Activated naive CD4-positive, alpha-beta T cell (primary cell): Measurements from ENCODE around the gene CCL26.
"Not testable (repeated sequence)": the region's sequence is repeated elsewhere in the genome, so short reads cannot be mapped to it uniquely, and the experiment has no call there.

Experiments used
- DNase-seq, 4 experiments: peaks; one replicate each; lab custom pipeline; 2025; lab: John Stamatoyannopoulos, UW

The CCL26 gene

DNA sequence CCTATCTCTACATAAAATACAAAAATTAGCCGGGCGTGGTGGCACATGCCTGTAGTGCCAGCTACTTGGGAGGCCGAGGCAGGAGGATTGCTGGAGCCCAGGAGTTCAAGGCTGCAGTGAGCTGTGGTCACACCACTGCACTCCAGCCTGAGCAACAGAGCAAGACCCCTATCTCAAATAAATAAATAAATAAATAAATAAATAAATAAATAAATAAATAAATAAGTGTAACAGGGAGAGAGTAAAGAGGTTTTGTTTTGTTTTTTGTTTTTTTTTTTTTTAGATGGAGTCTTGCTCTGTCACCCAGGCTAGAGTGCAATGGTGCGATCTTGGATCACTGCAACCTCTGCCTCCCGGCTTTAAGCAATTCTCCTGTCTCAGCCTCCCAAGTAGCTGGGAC is 20.6 kb upstream of the CCL26 start:
- DNase-seq: not testable (repeated sequence)

DNA sequence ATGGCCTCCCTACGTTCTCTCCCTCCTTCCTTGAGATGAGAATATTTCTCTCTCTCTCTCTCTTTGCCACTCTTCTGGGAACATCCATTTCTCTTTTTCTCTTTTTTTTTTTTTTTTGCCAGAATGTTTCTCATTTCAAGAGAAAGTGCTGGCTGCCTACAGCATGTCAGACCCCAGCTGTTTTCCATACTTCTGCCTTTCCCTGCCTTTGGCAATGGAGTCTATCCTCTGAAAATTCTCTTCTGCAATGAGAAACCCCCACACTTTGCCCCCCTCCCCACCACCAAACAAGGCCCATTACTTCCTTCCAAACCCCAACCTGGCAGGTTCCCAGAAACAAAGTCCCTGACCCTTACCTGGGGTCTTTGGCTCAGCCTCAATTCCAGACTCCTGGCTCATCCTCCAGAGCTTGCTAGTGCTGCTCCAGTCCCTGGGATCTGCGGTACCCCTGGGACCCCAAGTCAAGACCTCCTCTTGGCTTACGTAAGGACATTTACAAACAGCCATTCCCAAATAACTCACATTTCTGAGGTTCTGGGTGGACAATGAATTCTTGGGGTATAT is 17.4 kb upstream of the CCL26 start:
- DNase-seq: no peak

DNA sequence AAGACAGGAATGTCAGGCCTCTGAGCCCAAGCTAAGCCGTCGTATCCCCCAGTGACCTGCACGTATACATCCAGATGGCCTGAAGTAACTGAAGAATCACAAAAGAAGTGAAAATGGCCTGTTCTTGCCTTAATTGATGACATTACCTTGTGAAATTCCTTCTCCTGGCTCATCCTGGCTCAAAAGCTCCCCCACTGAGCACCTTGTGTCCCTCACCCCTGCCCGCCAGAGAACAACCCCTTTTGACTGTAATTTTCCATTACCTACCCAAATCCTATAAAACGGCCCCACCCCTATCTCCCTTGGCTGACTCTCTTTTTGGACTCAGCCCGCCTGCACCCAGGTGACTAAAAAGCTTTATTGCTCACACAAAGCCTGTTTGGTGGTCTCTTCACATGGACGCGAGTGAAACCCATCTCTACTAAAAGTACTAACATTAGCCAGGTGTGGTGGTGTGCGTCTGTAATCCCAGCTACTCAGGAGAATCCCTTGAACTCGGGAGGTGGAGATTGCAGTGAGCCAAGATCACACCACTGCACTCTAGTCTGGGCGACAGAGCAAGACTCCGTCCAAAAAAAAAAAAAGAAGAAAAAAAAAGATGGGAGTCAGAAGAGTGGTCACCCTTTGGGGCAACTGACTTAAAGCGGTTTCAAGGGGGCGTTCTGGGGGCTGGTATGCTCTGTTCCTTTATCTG is 16.3 kb upstream of the CCL26 start:
- DNase-seq: not testable (repeated sequence)

DNA sequence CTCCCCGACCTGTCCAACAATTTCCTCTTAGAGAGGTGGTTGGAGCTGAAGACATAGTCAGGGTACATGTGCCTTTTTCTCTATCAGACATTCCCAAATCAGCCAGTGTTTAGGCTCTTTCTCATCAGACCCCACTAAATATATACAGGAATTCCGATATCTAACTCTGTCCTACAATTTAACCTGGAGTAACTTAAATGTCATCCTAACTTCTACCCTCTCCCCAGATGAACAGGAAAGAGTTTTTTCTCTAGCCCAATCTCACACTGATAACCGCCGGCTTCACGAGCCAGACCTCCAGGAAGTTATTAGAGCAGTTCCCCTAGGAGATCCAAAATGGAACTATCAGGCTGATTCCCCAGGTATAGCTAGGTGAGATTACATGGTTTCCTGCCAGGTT is 11.0 kb upstream of the CCL26 start:
- DNase-seq: not testable (repeated sequence)

DNA sequence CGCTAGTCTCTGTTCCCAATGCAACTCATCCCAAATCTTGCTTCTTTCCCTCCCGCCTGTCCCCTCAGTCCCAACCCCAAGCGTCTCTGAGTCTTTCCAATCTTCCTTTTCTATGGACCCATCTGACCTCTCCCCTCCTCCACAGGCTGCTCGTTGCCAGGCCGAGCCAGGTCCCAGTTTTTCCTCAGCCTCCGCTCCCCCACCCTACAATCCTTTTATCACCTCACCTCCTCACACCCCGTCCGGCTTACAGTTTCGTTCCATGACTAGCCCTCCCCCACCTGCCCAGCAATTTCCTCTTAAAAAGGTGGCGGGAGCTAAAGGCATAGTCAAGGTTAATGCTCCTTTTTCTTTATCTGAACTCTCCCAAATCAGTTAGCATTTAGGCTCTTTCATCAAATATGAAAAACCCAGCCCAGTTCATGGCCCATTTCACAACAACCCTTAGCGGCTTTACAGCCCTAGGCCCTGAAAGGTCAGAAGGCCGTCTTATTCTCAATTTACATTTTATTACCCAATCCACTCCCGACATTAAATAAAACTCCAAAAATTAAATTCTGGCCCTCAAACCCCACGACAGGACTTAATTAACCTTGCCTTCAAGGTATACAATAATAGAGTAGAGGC is 8.7 kb upstream of the CCL26 start:
- DNase-seq: not testable (repeated sequence)

DNA sequence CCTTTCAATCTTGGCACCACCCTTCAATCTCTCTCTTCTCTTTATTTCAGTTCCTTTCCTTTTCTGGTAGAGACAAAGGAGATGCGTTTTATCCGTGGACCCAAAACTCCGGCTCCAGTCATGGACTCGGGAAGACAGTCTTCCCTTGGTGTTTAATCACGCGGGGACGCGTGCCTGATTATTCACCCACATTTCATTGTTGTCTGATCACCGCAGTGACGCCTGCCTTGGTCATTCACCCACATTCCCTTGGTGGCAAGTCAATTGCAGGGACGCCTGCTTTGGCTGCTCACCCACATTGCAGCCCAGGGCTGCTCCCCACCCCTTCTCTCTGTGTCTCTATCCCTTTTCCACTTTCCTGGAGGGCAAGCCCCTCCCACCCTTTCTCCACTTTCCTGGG is 7.5 kb upstream of the CCL26 start:
- not testable (repeated sequence) for DNase-seq

DNA sequence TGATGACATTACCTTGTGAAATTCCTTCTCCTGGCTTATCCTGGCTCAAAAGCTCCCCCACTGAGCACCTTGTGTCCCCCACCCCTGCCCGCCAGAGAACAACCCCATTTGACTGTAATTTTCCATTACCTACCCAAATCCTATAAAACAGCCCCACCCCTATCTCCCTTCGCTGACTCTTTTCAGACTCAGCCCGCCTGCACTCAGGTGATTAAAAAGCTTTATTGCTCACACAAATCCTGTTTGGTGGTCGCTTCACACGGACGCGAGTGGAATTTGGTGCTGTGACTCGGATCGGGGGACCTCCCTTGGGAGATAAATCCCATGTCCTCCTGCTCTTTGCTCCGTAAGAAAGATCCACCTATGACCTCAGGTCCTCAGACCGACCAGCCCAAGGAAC is 7.0 kb upstream of the CCL26 start:
- DNase-seq: not testable (repeated sequence)

DNA sequence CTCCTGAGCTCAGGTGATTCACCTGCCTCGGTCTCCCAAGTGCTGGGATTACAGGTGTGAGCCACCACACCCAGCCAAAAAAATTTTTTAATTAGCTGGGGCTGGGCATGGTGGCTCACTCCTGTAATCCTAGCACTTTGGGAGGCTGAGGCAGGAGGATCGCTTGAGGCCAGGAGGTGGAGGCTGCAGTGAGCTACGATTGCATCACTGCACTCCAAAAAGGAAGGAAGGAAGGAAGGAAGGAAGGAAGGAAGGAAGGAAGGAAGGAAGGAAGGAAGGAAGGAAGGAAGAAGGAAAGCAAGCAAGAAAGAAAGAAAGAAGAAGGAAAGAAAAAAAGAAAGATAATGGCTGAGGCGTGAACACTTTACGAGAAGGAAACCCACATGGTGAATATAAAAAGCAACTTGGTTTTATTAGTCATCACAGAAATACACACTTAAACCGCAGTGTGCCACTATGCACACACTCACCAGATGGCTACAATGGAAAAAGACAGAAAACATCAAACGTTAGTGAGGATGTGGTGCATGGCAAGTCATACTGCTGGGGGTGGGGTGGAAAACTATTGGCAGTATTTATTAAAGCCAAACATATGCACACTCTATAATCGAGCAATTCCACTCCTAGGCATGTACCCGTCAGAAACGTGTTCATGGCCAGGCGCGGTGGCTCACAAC is 4.4 kb upstream of the CCL26 start:
- no peak for DNase-seq

DNA sequence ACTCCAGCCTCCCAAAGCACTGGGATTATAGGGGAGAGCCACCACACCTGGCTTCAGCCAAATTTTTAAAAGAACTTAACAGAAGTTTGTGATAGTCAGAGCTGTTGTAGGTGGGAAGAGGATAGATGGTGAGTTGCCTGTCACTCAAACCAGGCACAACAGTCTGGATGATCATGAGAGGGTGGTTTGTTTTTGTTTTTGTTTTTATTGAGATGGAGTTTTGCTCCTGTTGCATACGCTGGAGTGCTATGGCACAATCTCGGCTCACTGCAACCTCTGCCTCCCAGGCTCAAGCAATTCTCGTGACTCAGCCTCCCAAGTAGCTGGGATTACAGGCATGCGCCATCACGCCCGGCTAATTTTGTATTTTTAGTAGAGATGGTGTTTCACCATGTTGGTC is 1.9 kb upstream of the CCL26 start:
- not testable (repeated sequence) for DNase-seq

DNA sequence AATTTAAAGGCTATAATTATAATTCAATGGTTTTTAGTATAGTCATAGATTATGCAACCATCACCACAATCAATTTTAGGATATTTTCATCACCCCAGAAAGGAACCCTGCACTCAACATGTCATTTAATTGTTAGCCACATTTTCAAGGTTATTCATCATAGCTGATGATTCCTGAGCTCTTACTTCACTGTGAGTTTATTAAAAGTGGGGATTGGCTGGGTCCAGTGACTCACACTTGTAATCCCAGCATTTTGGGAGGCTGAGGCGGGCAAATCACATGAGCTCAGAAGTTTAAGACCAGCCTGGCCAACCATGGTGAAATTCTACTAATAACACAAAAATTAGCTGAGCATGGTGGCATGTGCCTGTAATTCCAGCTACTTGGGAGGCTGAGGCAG is 787 bp downstream of the CCL26 start:
- no peak for DNase-seq

DNA sequence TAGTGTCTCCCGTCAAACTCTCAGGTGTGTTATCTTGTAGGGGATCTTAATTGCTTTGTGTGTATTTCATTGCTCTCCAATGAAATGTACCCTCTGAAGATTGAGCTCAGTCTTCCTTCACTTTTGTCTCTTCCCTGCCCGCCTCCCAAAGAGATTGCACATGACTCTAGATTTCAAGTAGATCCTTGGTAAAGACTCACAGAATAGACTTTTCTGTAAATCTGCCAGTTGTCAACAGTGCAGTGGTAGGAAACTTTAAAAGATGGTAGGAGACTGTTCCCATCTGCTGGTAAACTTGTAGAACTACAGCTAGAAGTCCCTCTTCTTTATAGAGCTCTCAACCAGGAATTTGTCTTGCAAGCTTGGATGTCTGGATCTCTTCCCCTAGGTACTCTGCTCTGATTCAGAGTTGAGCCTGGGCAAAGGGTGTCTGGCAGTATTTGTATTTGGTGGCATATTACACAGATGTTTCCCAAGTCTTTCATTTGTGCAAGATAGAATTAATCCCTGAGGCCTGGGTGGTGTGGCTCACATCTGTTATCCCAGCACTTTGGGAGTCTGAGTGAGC is 9.6 kb downstream of the CCL26 start:
- DNase-seq: no peak

DNA sequence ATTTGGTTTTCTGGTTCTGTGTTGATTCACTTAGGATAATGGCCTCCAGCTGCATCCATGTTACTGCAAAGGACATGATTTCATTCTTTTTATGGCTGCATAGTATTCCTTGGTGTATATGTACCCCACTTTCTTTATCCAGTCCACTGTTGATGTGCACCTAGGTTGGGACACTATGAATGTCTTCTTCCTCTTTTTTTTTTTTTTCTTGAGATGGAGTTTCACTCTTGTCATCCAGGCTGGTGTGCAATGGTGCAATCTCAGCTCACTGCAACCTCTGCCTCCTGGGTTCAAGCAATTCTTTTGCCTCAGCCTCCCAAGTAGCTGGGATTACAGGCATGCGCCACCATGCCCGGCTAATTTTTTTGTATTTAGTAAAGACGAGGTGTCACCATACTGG is 10.2 kb downstream of the CCL26 start:
- not testable (repeated sequence) for DNase-seq

DNA sequence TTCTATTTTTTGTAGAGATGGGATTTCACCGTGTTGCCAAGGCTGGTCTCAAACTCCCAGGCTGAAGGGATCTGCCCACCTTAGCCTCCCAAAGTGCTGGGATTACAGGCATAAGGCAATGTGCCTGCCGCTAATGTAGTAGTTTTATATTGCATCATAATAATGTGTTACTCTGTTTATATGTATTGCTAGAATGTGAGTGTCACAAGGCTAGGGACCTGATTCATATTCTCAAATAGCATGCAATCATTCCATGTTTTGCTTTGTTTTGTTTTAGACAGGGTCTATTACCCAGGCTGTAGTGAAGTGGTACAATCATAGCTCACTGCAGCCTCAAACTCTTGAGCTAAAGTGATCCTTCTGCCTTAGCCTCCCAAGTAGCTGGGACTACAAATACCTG is 13.5 kb downstream of the CCL26 start:
- no peak for DNase-seq

DNA sequence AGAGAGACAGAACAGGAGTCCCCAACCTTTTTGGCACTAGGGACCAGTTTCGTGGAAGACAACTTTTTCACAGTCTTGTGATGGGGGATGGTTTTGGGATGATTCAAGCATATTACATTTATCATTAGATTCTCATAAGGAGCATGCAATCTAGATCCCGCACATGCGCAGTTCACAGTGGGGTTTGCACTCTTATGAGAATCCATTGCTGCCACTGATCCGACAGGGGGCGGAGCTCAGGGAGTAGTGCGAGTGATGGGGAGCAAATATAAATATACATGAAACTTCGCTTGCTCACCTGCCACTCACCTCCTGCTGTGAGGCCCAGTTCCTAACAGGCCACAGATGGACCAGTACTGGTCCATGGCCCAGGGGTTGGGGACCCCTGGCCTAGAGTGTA is 14.2 kb downstream of the CCL26 start:
- DNase-seq: no peak

DNA sequence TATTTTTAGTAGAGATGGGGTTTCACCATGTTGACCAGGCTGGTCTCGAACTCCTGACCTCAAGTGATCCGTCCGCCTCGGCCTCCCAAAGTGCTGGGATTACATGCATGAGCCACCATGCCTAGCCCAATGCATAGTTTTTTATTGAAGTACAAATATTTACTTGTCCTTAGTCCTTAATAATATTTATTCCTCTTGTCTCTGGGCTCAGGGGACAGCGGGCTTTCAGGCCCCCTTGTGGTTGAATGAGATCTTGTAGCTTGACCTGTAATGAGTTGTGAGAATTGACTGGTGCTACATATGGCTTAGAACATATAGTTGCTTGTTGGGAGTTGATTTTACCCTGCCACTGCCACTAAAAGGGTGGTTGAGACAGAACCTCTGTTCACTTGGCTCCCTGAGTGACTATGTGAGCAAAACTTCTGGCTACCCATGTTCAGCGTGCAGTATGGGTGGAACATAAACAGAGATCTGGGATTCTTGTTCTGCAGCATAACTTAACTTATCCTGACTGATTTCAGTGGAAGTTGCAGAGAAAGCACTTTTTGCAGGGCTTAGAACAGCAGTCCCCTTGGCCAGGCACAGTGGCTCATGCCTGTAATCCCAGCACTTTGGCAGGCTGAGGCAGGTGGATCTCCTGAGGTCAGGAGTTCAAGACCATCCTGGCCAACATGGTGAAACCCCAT is 14.9 kb downstream of the CCL26 start:
- DNase-seq: no peak

DNA sequence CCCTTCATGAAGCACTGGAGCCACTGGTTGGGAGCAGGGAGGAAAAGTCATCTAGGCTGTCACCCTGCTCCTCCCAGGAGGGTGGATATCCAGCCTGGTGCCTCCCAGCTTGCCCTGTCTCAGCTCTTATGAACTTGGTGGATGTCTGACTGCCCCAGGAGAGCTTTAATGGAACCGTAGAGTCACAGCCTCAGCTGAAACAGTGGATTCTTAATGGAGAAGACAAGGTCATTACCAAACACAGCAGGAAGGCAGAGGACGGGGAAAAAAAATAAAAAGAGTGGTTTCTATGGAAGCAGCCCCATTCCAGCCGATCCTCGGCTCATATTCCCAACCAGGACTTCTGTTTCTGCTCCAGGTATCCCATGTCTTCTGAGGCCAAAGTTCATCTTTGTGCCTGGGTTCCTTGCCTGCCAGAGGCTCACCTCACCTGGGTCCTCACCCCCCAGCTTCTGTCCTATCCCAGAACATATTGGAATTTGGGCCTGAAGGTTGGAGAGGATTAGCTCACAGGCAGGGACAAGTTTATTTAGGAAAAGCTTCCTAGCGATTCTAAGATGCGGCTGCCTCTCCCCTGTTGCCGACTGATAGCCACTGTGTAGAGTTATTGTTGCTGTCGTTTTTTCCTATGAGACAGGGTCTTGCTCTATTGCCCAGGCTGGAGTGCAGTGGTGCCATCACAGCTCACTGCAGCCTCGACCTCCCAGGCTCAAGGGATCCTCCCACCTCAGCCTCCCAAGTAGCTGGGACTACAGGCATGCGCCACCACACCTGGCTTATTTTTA is 15.6 kb downstream of the CCL26 start:
- DNase-seq: no peak

DNA sequence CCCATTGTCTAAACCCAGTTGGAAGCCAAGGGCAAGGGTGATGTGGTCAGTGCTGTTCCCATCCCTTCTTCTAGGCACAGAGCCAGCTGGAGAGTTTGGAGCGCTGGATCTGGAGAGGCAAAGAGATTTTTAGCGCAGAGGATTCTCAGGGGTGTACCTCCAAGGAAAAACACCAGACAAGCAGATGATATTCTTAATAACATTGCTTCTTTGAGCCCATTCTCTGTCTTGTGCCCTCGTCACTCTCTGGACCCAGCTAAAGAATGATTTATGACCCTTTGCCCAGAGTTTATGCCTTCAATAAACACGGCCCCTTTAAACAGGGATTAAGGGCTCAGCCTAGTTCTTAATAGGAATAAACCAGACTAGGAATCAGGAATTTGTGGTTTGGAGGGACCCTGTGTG is 28.6 kb downstream of the CCL26 start:
- no peak for DNase-seq

DNA sequence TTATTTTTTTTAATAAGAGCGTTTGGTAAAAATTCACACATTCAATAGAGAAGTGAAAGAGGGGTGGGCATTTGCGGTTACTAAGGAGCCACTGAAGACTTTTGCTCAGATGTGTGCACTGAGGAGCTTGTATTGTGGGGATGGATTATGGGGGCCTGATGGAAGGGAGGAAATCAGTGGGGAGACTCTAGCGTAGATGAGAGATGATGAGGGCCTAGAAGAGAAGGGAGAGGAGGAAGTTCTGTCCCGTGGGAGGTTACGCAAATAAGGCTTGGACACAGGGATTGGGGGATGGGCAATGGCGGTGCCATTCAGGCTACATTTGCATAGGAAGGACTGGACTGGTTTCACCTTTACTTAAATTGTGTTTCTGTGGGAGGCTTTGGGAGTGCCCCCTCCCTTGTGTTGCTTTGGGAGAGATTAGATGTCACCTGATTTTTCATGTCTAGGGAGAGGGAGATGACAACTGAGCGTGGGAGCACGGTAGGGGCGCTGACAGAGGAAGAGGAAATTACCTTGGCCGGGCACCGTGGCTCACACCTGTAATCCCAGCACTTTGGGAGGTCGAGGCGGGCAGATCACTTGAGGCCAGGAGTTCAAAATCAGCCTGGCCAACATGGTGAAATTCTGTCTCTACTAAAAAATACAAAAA is 31.0 kb downstream of the CCL26 start:
- no peak for DNase-seq

DNA sequence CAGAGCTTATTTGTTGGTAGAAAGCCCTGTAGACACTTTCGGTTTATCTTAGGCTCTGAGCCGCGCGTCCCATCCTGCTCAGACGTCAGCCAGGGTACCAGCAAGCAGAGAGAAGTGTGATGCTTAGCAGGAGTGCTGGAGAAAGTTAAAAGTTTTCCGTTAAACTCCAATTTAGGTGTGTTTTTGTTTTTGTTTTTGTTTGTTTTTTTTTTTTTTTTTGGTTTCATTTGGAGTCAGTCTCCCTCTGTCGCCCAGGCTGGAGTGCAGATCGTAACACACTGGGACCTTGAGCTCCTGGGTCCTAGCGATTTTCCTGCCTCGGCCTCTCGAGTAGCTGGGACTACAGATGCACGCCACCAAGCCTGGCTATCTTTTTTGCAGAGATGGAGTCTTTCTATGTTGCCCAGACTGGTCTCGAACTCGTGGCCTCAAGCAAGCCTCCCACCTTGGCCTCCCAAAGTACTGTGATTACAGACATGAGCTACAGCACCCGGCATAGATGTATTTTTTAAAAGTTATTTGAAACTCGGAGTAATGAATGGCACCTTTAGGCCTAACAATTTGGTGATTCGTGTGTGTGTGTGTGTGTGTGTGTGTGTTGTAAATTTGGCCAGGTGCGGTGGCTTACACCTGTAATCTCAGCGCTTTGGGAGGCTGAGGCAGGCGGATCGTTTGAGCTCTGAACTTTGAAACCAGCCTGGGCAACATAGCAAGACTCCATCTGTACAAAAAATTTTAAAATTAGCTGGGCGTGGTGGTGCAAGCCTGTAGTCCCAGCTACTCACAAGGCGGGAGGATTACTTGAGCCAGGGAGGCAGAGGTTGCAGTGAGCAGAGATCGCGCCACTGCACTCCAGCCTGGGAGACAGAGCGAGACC is 32.0 kb downstream of the CCL26 start:
- no peak for DNase-seq
